ENCODE measurements around the gene INAVA.

DNA sequence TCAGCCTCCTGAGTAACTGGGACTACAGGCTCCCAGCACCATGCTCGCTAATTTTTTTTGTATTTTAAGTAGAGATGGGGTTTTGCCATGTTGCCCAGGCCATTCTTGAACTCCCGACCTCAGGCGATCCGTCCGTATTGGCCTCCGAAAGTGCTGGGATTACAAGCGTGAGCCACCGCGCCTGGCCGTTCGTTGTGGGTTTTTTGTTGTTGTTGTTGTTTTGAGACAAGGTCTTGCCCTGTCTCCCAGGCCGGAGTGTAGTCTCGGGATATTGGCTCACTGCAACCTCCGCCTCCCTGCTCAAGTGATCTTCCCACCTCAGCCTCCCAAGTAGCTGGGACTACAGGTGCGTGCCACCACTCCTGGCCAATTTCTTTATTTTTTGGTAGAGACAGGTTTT, 4.7 kb upstream of the INAVA start:
- TF ChIP-seq, protein P1, sequence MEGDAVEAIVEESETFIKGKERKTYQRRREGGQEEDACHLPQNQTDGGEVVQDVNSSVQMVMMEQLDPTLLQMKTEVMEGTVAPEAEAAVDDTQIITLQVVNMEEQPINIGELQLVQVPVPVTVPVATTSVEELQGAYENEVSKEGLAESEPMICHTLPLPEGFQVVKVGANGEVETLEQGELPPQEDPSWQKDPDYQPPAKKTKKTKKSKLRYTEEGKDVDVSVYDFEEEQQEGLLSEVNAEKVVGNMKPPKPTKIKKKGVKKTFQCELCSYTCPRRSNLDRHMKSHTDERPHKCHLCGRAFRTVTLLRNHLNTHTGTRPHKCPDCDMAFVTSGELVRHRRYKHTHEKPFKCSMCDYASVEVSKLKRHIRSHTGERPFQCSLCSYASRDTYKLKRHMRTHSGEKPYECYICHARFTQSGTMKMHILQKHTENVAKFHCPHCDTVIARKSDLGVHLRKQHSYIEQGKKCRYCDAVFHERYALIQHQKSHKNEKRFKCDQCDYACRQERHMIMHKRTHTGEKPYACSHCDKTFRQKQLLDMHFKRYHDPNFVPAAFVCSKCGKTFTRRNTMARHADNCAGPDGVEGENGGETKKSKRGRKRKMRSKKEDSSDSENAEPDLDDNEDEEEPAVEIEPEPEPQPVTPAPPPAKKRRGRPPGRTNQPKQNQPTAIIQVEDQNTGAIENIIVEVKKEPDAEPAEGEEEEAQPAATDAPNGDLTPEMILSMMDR (IDR thresholded peaks at IDR 0.05; ENCODE audit: low read length), result no peak
- no peak for TF ChIP-seq EZH2phosphoT487 (IDR thresholded peaks at IDR 0.05; ENCODE audit: low read length)

All from MM.1S (cell line).